GM03348 (cell line): ENCODE data around the gene MEF2A.
"Not testable (repeated sequence)": the region's sequence is repeated elsewhere in the genome, so short reads cannot be mapped to it uniquely, and the experiment has no call there.

Source experiments
- DNase-seq: peaks from one replicate; pipeline ENCODE4 v3.0.0; 2012; ENCODE audit warnings: low spot score

MEF2A gene

GRCh38 chr15:99565299-99566156 lies at the start of gene MEF2A:
Gene MEF2A (plus strand): TSS chr15:99565984. CDS start chr15:99633120, 67,136 bp downstream.
- DNase-seq: peak; percentile 96

- no peak for DNase-seq
Observed at GRCh38 chr15:99518191-99518590, 47.6 kb upstream of the MEF2A start.

- not testable (repeated sequence) for DNase-seq
Observed at GRCh38 chr15:99519366-99519765, 46.4 kb upstream of the MEF2A start.

GRCh38 chr15:99522288-99522687 lies 43.5 kb upstream of the MEF2A start:
- DNase-seq: no peak

- DNase-seq: no peak
Observed at GRCh38 chr15:99526176-99526575, 39.6 kb upstream of the MEF2A start.

GRCh38 chr15:99526671-99527070 lies 39.1 kb upstream of the MEF2A start:
- DNase-seq: no peak

- peak; percentile 65 for DNase-seq
Observed at GRCh38 chr15:99536422-99537040, 29.3 kb upstream of the MEF2A start.

- DNase-seq: peak; percentile 13
Observed at GRCh38 chr15:99537344-99537743, 28.4 kb upstream of the MEF2A start.

- no peak for DNase-seq
Observed at GRCh38 chr15:99538261-99538660, 27.5 kb upstream of the MEF2A start.

GRCh38 chr15:99542828-99543227 lies 23.0 kb upstream of the MEF2A start:
- DNase-seq: no peak

- no peak for DNase-seq
Observed at GRCh38 chr15:99545605-99546004, 20.2 kb upstream of the MEF2A start.

- no peak for DNase-seq
Observed at GRCh38 chr15:99546441-99547100, 19.2 kb upstream of the MEF2A start.

GRCh38 chr15:99547517-99547916 lies 18.3 kb upstream of the MEF2A start:
- DNase-seq: no peak

- no peak for DNase-seq
Observed at GRCh38 chr15:99550077-99550476, 15.7 kb upstream of the MEF2A start.

GRCh38 chr15:99552111-99552510 lies 13.7 kb upstream of the MEF2A start:
- DNase-seq: no peak

GRCh38 chr15:99554880-99555488 lies 10.8 kb upstream of the MEF2A start:
- DNase-seq: no peak

- no peak for DNase-seq
Observed at GRCh38 chr15:99556011-99556410, 9.8 kb upstream of the MEF2A start.

- no peak for DNase-seq
Observed at GRCh38 chr15:99556578-99556977, 9.2 kb upstream of the MEF2A start.

GRCh38 chr15:99558084-99558483 lies 7.7 kb upstream of the MEF2A start:
- no peak for DNase-seq

GRCh38 chr15:99558571-99558970 lies 7.2 kb upstream of the MEF2A start:
- no peak for DNase-seq

GRCh38 chr15:99561476-99562230 lies 4.1 kb upstream of the MEF2A start:
- DNase-seq: no peak

- no peak for DNase-seq
Observed at GRCh38 chr15:99562238-99562637, 3.5 kb upstream of the MEF2A start.
